BE2C (cell line): ENCODE data around the gene TRPM8.
"Not testable (repeated sequence)": the region's sequence is repeated elsewhere in the genome, so short reads cannot be mapped to it uniquely, and the experiment has no call there.

Experiments used
- DNase-seq: peaks from one replicate; pipeline ENCODE4 v3.0.0-alpha.2; 2020
- H3K27me3 ChIP-seq: fragments of 250-450 bp; sonication (Bioruptor Pico); 2 replicates; pipeline ENCODE4 v1.5.1; 2020; ENCODE audit warnings: mild to moderate bottlenecking
- H3K36me3 ChIP-seq: fragments of 250-450 bp; sonication (Bioruptor Pico); 2 replicates; pipeline ENCODE4 v1.5.1; 2020; ENCODE audit warnings: mild to moderate bottlenecking
- H3K4me1 ChIP-seq: fragments of 250-450 bp; sonication (Bioruptor Pico); 2 replicates; pipeline ENCODE4 v1.5.1; 2020
- H3K4me3 ChIP-seq: 2 replicates; pipeline ENCODE4 v1.5.1; 2011; ENCODE audit warnings: low read depth, low read length
- H3K9me3 ChIP-seq: fragments of 250-450 bp; sonication (Bioruptor Pico); 2 replicates; pipeline ENCODE4 v1.5.1; 2020
- TF ChIP-seq, protein P1 (sequence below): IDR thresholded peaks from 2 replicates; pipeline ENCODE4 v1.5.1; 2012; ENCODE audit warnings: mild to moderate bottlenecking, low read depth, low read length

TRPM8 gene

DNA sequence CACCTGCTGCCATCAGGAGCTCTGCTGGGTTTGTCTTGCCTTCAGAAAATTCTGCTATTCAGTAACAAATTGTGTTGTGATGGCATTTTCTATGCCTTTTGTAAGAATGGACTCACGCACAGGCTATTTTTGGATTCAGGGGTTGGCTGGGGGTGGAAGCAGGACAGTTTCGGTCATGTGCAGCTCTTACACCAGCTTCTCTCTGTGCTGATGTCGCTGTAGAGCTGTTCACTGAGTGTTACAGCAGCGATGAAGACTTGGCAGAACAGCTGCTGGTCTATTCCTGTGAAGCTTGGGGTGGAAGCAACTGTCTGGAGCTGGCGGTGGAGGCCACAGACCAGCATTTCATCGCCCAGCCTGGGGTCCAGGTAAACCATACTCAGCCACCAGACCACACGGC, 49.2 kb downstream of the TRPM8 start:
- Histone ChIP-seq H3K27me3 (no peaks in the 10 kb centered on the region), H3K4me1 (no peaks in the 10 kb centered on the region), H3K9me3 (no peaks in the 10 kb centered on the region), H3K36me3 (no peaks in the 10 kb centered on the region), H3K4me3 (no peak overlapping the region)
- TF ChIP-seq, protein P1, sequence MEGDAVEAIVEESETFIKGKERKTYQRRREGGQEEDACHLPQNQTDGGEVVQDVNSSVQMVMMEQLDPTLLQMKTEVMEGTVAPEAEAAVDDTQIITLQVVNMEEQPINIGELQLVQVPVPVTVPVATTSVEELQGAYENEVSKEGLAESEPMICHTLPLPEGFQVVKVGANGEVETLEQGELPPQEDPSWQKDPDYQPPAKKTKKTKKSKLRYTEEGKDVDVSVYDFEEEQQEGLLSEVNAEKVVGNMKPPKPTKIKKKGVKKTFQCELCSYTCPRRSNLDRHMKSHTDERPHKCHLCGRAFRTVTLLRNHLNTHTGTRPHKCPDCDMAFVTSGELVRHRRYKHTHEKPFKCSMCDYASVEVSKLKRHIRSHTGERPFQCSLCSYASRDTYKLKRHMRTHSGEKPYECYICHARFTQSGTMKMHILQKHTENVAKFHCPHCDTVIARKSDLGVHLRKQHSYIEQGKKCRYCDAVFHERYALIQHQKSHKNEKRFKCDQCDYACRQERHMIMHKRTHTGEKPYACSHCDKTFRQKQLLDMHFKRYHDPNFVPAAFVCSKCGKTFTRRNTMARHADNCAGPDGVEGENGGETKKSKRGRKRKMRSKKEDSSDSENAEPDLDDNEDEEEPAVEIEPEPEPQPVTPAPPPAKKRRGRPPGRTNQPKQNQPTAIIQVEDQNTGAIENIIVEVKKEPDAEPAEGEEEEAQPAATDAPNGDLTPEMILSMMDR, result no peak
- DNase-seq, result no peak

GRCh38 chr2:233967164-233967563, 50.0 kb downstream of the TRPM8 start:
- H3K4me1 ChIP-seq, result no peaks in the 10 kb centered on the region
- no peak for DNase-seq
- H3K9me3 ChIP-seq, result no peaks in the 10 kb centered on the region
- H3K4me3 ChIP-seq, result no peak overlapping the region
- TF ChIP-seq, protein P1, result no peak
- H3K36me3 ChIP-seq, result no peaks in the 10 kb centered on the region
- no peaks in the 10 kb centered on the region for H3K27me3 ChIP-seq

DNA sequence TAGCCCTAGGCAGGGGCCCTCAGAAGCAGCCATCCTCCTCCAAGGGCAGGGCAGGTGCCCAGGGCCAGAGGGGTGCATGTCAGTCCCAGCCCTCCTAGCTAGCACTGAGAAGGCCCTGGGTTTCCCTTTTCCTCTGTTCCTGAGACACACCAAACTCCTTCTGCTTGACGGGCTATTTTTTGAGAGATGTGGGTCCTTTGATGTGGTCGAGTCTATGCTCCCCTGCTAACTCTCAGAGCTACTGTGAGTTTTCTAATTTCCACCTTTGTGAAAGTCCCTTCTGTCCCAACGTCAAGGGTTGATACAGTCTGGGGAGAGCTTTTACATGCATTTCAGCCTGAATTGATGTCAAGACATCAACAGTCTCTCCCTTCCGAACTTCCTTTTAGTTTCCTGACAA, 51.4 kb downstream of the TRPM8 start:
- no peak overlapping the region for H3K4me3 ChIP-seq
- DNase-seq, result no peak
- no peaks in the 10 kb centered on the region for H3K27me3 ChIP-seq
- H3K9me3 ChIP-seq, result peaks cover 3% of the 10 kb centered on the region; the same call in 1 of the 2 replicates
- TF ChIP-seq, protein P1, result no peak
- H3K36me3 ChIP-seq, result no peaks in the 10 kb centered on the region
- H3K4me1 ChIP-seq, result no peaks in the 10 kb centered on the region

DNA sequence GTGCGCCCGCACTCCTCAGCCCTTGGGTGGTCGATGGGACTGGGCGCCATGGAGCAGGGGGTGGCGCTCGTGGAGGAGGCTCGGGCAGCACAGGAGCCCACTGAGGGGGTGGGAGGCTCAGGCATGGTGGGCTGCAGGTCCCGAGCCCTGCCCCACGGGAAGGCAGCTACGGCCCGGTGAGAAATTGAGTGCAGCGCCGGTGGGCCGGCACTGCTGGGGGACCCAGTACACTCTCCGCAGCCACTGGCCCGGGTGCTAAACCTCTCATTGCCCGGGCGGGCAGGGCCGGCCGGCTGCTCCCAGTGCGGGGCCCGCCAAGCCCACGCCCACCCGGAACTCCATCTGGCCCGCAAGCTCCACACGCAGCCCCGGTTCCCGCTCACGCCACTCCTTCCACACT, 55.3 kb downstream of the TRPM8 start:
- H3K27me3 ChIP-seq, H3K9me3 ChIP-seq, DNase-seq, H3K36me3 ChIP-seq, H3K4me3 ChIP-seq: not testable (repeated sequence)
- peaks cover 32% of the 10 kb centered on the region for H3K4me1 ChIP-seq

- no peak overlapping the region for H3K4me3 ChIP-seq
- H3K9me3 ChIP-seq, result peaks cover 3% of the 10 kb centered on the region; the same call in 1 of the 2 replicates
- TF ChIP-seq, protein P1, result no peak
- peaks cover 32% of the 10 kb centered on the region for H3K4me1 ChIP-seq
- H3K27me3 ChIP-seq, result no peaks in the 10 kb centered on the region
- DNase-seq, result no peak
- no peaks in the 10 kb centered on the region for H3K36me3 ChIP-seq
Observed at GRCh38 chr2:233972941-233973575, 55.9 kb downstream of the TRPM8 start.

GRCh38 chr2:233973786-233974185, 56.6 kb downstream of the TRPM8 start:
- no peak for DNase-seq
- Histone ChIP-seq H3K27me3 (no peaks in the 10 kb centered on the region), H3K9me3 (peaks cover 3% of the 10 kb centered on the region; the same call in 1 of the 2 replicates), H3K4me1 (peaks cover 32% of the 10 kb centered on the region), H3K4me3 (no peak overlapping the region), H3K36me3 (no peaks in the 10 kb centered on the region)
- TF ChIP-seq, protein P1, result no peak
